OCI-LY3 (cell line): ENCODE measurements around the gene SIAH3.

Experiments
- H2AFZ ChIP-seq: fragments of 200-600, 300-600 bp; shearing (Covaris generic); 2 replicates; pipeline ENCODE4 v1.6.0; 2014; ENCODE audit warnings: antibody characterized with exemption, low read depth, low read length
- H3K27ac ChIP-seq: fragments of 200-600, 300-600 bp; sonication (generic); 2 replicates; pipeline ENCODE4 v1.5.1; 2014; ENCODE audit warnings: mild to moderate bottlenecking, low read length, moderate library complexity, mixed read lengths
- H3K27me3 ChIP-seq: fragments of 200-600, 300-600 bp; sonication (generic); 2 replicates; pipeline ENCODE4 v1.6.1; 2014; ENCODE audit warnings: low read depth, low read length, mixed read lengths
- H3K36me3 ChIP-seq: fragments of 200-600, 300-600 bp; sonication (generic); replicated peaks from 2 replicates; pipeline ENCODE3; 2014; ENCODE audit warnings: low read depth, low read length, mixed read lengths
- H3K4me1 ChIP-seq: fragments of 300-600, 200-600 bp; sonication (generic); 2 replicates; pipeline ENCODE4 v1.6.1; 2014; ENCODE audit warnings: low read length, mixed read lengths
- H3K4me2 ChIP-seq: fragments of 200-600, 300-600 bp; sonication (generic); 2 replicates; pipeline ENCODE4 v1.6.1; 2014; ENCODE audit warnings: low read length, mixed read lengths
- H3K4me3 ChIP-seq: fragments of 300-600, 200-600 bp; sonication (generic); 2 replicates; pipeline ENCODE4 v1.5.1; 2014; ENCODE audit warnings: antibody characterized with exemption, mild to moderate bottlenecking, low read length, moderate library complexity
- H3K79me2 ChIP-seq: fragments of 300-600, 200-600 bp; shearing (Covaris generic); 2 replicates; pipeline ENCODE4 v1.6.1; 2014; ENCODE audit warnings: mild to moderate bottlenecking, low read length, mixed read lengths
- H3K9ac ChIP-seq: fragments of 300-600, 200-600 bp; shearing (Covaris generic); 2 replicates; pipeline ENCODE4 v1.6.0; 2014; ENCODE audit warnings: mild to moderate bottlenecking, low read length, moderate library complexity
- H3K9me3 ChIP-seq: fragments of 200-600, 300-600 bp; shearing (Covaris generic); 2 replicates; pipeline ENCODE4 v1.6.1; 2014; ENCODE audit warnings: low read length, mixed read lengths; ENCODE audit not compliant: insufficient read depth
- H4K20me1 ChIP-seq: fragments of 200-600, 300-600 bp; sonication (generic); 2 replicates; pipeline ENCODE4 v1.6.1; 2016; ENCODE audit warnings: low read length, mixed read lengths; ENCODE audit not compliant: insufficient read depth
- CTCF ChIP-seq: fragments of 200-600, 300-600 bp; sonication (generic); IDR thresholded peaks from 2 replicates; pipeline ENCODE4 v1.5.1; 2014; ENCODE audit warnings: antibody characterized with exemption, low read length, low read depth
- EZH2phosphoT487 ChIP-seq: fragments of 200-600 bp; shearing (Covaris generic); IDR thresholded peaks from 2 replicates; pipeline ENCODE4 v1.6.1; 2018; ENCODE audit warnings: antibody characterized with exemption, mixed run types, low read depth

The SIAH3 gene

DNA sequence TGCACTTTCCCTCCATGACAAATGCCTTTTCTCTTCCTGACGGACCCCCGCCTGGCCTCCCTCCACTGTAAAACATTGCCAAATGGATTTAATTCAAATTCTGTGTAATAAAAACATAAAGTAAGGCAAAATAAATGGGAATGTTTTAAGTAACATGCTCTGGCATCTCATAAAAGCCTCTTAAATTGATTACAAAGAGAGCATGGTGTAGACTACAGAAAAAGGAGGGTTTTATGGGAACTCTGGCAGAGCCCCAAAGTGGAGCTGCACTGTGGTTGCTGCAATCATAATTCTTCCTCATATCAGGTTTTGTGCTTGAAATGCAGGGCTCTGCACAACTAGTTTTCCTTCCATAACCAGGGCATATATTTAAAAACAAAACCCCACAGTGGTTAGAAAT, 44.3 kb upstream of the SIAH3 start:
- H4K20me1 ChIP-seq = no peaks in the 10 kb centered on the region
- H3K4me3 ChIP-seq = no peak overlapping the region
- H3K27me3 ChIP-seq = peaks cover 77% of the 10 kb centered on the region
- H3K9ac ChIP-seq = no peak overlapping the region
- TF ChIP-seq EZH2phosphoT487 (no peak), CTCF (no peak)
- H3K4me1 ChIP-seq = no peaks in the 10 kb centered on the region
- no peak overlapping the region for H2AFZ ChIP-seq
- no peak overlapping the region for H3K27ac ChIP-seq
- H3K4me2 ChIP-seq = no peak overlapping the region
- H3K36me3 ChIP-seq = no peaks in the 10 kb centered on the region
- no peaks in the 10 kb centered on the region for H3K79me2 ChIP-seq
- H3K9me3 ChIP-seq = no peaks in the 10 kb centered on the region

DNA sequence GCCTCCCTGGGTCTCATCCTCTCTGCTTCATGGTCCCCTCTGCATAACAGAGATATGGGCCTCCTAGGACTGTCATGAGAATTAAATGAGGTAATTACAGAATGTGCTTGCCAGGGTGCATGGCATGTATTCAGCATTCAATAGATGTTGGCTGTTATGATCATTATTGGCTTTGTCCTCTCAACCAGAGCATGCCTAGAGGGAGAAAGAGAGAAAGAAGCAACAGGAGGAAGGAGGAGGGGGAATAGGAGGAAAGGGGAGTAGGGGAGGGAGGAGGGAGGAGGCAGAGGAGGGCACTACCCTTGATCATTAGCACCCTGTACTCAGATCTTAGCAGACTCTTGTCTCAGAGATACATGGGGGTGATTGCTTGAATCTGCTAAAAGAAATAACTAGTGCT, 41.0 kb upstream of the SIAH3 start:
- Histone ChIP-seq H3K4me3 (no peak overlapping the region), H3K4me1 (no peaks in the 10 kb centered on the region), H3K36me3 (no peaks in the 10 kb centered on the region), H3K79me2 (no peaks in the 10 kb centered on the region), H3K4me2 (no peak overlapping the region), H3K27me3 (peaks cover 49% of the 10 kb centered on the region), H3K9me3 (no peaks in the 10 kb centered on the region), H3K9ac (no peak overlapping the region), H2AFZ (no peak overlapping the region), H4K20me1 (no peaks in the 10 kb centered on the region), H3K27ac (no peak overlapping the region)
- TF ChIP-seq EZH2phosphoT487 = no peak
- TF ChIP-seq CTCF = no peak

DNA sequence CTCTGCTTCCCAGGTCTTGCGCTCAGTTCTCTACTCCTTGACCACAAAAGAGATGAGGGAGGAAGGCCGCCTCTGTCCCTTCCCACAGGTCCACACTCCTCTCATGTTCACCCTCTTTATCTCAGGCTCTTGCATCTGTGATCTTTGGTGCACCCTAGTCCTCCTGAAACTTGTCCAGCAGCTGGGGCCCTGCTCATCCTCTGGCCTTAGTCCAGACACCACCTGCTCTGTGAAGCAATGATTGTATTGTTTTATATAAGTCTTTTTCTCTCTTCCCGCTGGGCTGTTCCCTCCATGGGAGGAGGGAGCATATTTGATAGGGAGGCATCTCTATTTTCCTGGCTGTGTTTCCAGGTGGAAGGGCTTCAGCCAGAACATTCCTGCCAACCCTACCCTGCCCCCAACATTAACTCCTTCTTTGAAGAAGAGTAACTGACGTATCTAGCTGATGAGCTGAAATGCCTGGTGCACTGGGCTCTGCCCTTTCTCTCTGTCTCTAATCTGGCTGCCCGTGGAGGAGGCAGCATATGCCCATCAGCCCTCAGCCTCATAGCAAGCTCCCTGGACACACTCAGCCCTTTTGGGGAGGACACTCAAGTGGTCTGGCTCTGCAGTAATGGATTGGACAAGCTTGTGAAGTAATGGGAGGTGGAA, 38.2 kb upstream of the SIAH3 start:
- Histone ChIP-seq H2AFZ (no peak overlapping the region), H3K27me3 (peaks cover 42% of the 10 kb centered on the region), H3K79me2 (no peaks in the 10 kb centered on the region), H3K4me2 (no peak overlapping the region), H3K4me3 (no peak overlapping the region), H3K36me3 (no peaks in the 10 kb centered on the region), H3K27ac (no peak overlapping the region), H3K9ac (no peak overlapping the region), H3K9me3 (no peaks in the 10 kb centered on the region), H3K4me1 (no peaks in the 10 kb centered on the region), H4K20me1 (no peaks in the 10 kb centered on the region)
- TF ChIP-seq EZH2phosphoT487 (no peak), CTCF (no peak)

- H2AFZ ChIP-seq = no peak overlapping the region
- H3K79me2 ChIP-seq = no peaks in the 10 kb centered on the region
- no peaks in the 10 kb centered on the region for H3K36me3 ChIP-seq
- H3K9me3 ChIP-seq = no peaks in the 10 kb centered on the region
- no peaks in the 10 kb centered on the region for H4K20me1 ChIP-seq
- H3K9ac ChIP-seq = no peak overlapping the region
- no peaks in the 10 kb centered on the region for H3K4me1 ChIP-seq
- H3K4me3 ChIP-seq = no peak overlapping the region
- H3K27me3 ChIP-seq = peaks cover 45% of the 10 kb centered on the region
- no peak for TF ChIP-seq CTCF
- no peak for TF ChIP-seq EZH2phosphoT487
- H3K27ac ChIP-seq = no peak overlapping the region
- no peak overlapping the region for H3K4me2 ChIP-seq
Observed at GRCh38 chr13:45886466-45886865, 34.9 kb upstream of the SIAH3 start.
